OCI-LY3 (cell line): ENCODE measurements around the gene IL4I1.

Source experiments
- H2AFZ ChIP-seq: fragments of 200-600, 300-600 bp; shearing (Covaris generic); 2 replicates; pipeline ENCODE4 v1.6.0; 2014; ENCODE audit warnings: antibody characterized with exemption, low read depth, low read length
- H3K27ac ChIP-seq: fragments of 200-600, 300-600 bp; sonication (generic); 2 replicates; pipeline ENCODE4 v1.5.1; 2014; ENCODE audit warnings: mild to moderate bottlenecking, low read length, moderate library complexity, mixed read lengths
- H3K27me3 ChIP-seq: fragments of 200-600, 300-600 bp; sonication (generic); 2 replicates; pipeline ENCODE4 v1.6.1; 2014; ENCODE audit warnings: low read depth, low read length, mixed read lengths
- H3K36me3 ChIP-seq: fragments of 200-600, 300-600 bp; sonication (generic); replicated peaks from 2 replicates; pipeline ENCODE3; 2014; ENCODE audit warnings: low read depth, low read length, mixed read lengths
- H3K4me1 ChIP-seq: fragments of 300-600, 200-600 bp; sonication (generic); 2 replicates; pipeline ENCODE4 v1.6.1; 2014; ENCODE audit warnings: low read length, mixed read lengths
- H3K4me2 ChIP-seq: fragments of 200-600, 300-600 bp; sonication (generic); 2 replicates; pipeline ENCODE4 v1.6.1; 2014; ENCODE audit warnings: low read length, mixed read lengths
- H3K4me3 ChIP-seq: fragments of 300-600, 200-600 bp; sonication (generic); 2 replicates; pipeline ENCODE4 v1.5.1; 2014; ENCODE audit warnings: antibody characterized with exemption, mild to moderate bottlenecking, low read length, moderate library complexity
- H3K79me2 ChIP-seq: fragments of 300-600, 200-600 bp; shearing (Covaris generic); 2 replicates; pipeline ENCODE4 v1.6.1; 2014; ENCODE audit warnings: mild to moderate bottlenecking, low read length, mixed read lengths
- H3K9ac ChIP-seq: fragments of 300-600, 200-600 bp; shearing (Covaris generic); 2 replicates; pipeline ENCODE4 v1.6.0; 2014; ENCODE audit warnings: mild to moderate bottlenecking, low read length, moderate library complexity
- H3K9me3 ChIP-seq: fragments of 200-600, 300-600 bp; shearing (Covaris generic); 2 replicates; pipeline ENCODE4 v1.6.1; 2014; ENCODE audit warnings: low read length, mixed read lengths; ENCODE audit not compliant: insufficient read depth
- H4K20me1 ChIP-seq: fragments of 200-600, 300-600 bp; sonication (generic); 2 replicates; pipeline ENCODE4 v1.6.1; 2016; ENCODE audit warnings: low read length, mixed read lengths; ENCODE audit not compliant: insufficient read depth
- EZH2phosphoT487 ChIP-seq: fragments of 200-600 bp; shearing (Covaris generic); IDR thresholded peaks from 2 replicates; pipeline ENCODE4 v1.6.1; 2018; ENCODE audit warnings: antibody characterized with exemption, mixed run types, low read depth
- TF ChIP-seq, protein P1 (sequence below): fragments of 200-600, 300-600 bp; sonication (generic); IDR thresholded peaks from 2 replicates; pipeline ENCODE4 v1.5.1; 2014; ENCODE audit warnings: antibody characterized with exemption, low read length, low read depth

IL4I1 gene

DNA sequence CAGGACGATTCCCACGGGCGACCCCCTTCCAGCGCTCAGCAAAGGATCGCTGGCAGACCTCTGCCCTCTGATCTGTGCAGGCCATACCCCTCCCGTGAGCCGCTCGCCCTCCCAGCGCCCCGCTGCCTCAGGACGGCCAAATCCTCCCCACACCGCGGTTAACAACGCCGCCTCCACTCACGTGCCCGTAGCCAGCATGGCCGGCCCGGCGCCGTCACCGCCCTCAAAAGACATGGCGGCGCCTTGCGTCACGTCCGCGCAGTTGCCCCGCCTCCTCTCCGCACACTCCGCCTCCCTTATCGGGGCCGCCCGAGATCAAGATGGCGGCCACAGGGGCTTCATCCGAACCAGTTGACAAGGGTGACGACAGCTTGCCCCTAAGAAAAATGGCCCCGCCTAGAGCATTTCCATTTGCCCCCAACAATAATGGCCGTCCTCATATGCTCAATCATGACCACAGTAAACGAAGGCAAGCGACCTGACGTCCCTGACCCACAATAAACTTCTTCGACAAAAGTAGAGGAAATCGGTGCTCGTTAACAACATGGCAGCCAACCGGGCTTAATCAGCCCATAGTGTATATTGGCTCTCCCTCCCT lies 20.2 kb downstream of the IL4I1 start:
- H2AFZ ChIP-seq, result peak overlapping the region; percentile 77

DNA sequence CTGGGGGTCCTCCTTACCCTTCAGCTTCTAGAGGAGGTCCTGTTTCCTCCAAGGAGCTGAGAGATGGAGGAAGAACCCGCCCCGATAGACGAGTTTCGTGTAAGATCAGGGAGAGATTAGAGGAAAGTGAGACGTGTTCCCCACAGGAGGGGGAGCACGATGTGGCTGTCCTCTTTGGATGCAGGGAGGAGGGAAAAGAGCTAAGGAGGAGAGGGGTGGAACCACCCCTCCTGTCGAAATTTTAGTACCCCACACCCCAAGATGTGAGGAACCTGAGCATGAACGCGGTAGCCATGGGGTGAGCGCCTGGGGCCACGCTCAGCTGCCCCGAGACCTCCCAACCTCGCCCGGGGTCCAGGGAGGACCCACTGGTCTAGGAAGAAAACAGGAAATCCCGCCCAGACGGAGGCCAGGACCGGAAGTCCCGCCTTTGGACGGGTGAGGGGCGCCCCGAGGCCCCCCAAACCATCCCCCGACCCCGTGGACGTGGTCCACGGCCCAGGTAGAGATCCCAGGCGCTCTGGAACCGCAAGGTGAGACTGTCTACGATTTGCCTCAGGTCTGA lies 20.7 kb downstream of the IL4I1 start:
- peak overlapping the region; percentile 88 for H3K4me3 ChIP-seq
- H3K9ac ChIP-seq, result peak overlapping the region; percentile 95
- H2AFZ ChIP-seq, result peak overlapping the region; percentile 58; the same call in 1 of the 2 replicates
- H4K20me1 ChIP-seq, result no peaks in the 10 kb centered on the region; the same call in 1 of the 2 replicates
- H3K27me3 ChIP-seq, result no peaks in the 10 kb centered on the region
- peaks cover 20% of the 10 kb centered on the region for H3K4me1 ChIP-seq
- peak overlapping the region; percentile 85 for H3K27ac ChIP-seq
- peaks cover 18% of the 10 kb centered on the region for H3K36me3 ChIP-seq
- no peak for TF ChIP-seq EZH2phosphoT487
- TF ChIP-seq, protein P1, sequence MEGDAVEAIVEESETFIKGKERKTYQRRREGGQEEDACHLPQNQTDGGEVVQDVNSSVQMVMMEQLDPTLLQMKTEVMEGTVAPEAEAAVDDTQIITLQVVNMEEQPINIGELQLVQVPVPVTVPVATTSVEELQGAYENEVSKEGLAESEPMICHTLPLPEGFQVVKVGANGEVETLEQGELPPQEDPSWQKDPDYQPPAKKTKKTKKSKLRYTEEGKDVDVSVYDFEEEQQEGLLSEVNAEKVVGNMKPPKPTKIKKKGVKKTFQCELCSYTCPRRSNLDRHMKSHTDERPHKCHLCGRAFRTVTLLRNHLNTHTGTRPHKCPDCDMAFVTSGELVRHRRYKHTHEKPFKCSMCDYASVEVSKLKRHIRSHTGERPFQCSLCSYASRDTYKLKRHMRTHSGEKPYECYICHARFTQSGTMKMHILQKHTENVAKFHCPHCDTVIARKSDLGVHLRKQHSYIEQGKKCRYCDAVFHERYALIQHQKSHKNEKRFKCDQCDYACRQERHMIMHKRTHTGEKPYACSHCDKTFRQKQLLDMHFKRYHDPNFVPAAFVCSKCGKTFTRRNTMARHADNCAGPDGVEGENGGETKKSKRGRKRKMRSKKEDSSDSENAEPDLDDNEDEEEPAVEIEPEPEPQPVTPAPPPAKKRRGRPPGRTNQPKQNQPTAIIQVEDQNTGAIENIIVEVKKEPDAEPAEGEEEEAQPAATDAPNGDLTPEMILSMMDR, result no peak
- peak overlapping the region; percentile 88 for H3K4me2 ChIP-seq
- peaks cover 33% of the 10 kb centered on the region for H3K79me2 ChIP-seq
- H3K9me3 ChIP-seq, result no peaks in the 10 kb centered on the region

More for the DNA sequence above, 20.2 kb downstream of the IL4I1 start:
- peak overlapping the region; percentile 88 for H3K4me2 ChIP-seq
- peaks cover 20% of the 10 kb centered on the region for H3K4me1 ChIP-seq
- TF ChIP-seq, protein P1, result no peak
- no peak for TF ChIP-seq EZH2phosphoT487
- peak overlapping the region; percentile 85 for H3K27ac ChIP-seq
- H4K20me1 ChIP-seq, result no peaks in the 10 kb centered on the region; the same call in 1 of the 2 replicates
- no peaks in the 10 kb centered on the region for H3K27me3 ChIP-seq
- H3K9me3 ChIP-seq, result no peaks in the 10 kb centered on the region
- H3K4me3 ChIP-seq, result peak overlapping the region; percentile 88
- H3K79me2 ChIP-seq, result peaks cover 33% of the 10 kb centered on the region
- peaks cover 23% of the 10 kb centered on the region for H3K36me3 ChIP-seq
- H3K9ac ChIP-seq, result peak overlapping the region; percentile 95

DNA sequence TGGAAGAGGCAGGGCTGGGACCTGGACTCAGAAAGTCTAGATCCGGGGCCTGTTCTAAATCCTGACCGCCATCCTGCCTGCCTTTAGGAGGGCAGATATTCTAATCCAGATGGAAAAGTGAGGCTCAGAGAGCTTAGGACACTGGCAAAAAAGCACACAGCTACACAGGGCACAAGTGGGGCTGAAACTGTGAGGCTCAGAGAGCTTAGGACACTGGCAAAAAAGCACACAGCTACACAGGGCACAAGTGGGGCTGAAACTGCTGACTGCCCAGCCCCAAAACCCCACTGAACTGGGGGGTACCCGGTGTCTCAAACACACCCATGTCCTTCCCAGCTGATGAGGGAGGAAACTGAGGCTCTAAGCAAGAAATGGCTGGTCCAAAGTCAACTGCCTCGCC lies 21.5 kb downstream of the IL4I1 start:
- 0 out of 2 replicates have a peak overlapping the region, but pooled peaks have one; percentile 85 for H3K27ac ChIP-seq
- peak overlapping the region; percentile 88 for H3K4me2 ChIP-seq
- no peaks in the 10 kb centered on the region for H3K9me3 ChIP-seq
- H3K4me1 ChIP-seq, result peaks cover 20% of the 10 kb centered on the region
- peaks cover 33% of the 10 kb centered on the region for H3K79me2 ChIP-seq
- no peak overlapping the region for H2AFZ ChIP-seq
- H4K20me1 ChIP-seq, result no peaks in the 10 kb centered on the region; the same call in 1 of the 2 replicates
- H3K9ac ChIP-seq, result peak overlapping the region; percentile 95; the same call in 1 of the 2 replicates
- TF ChIP-seq, protein P1, result no peak
- TF ChIP-seq EZH2phosphoT487, result no peak
- H3K4me3 ChIP-seq, result peak overlapping the region; percentile 88
- H3K27me3 ChIP-seq, result no peaks in the 10 kb centered on the region
- H3K36me3 ChIP-seq, result peaks cover 10% of the 10 kb centered on the region

DNA sequence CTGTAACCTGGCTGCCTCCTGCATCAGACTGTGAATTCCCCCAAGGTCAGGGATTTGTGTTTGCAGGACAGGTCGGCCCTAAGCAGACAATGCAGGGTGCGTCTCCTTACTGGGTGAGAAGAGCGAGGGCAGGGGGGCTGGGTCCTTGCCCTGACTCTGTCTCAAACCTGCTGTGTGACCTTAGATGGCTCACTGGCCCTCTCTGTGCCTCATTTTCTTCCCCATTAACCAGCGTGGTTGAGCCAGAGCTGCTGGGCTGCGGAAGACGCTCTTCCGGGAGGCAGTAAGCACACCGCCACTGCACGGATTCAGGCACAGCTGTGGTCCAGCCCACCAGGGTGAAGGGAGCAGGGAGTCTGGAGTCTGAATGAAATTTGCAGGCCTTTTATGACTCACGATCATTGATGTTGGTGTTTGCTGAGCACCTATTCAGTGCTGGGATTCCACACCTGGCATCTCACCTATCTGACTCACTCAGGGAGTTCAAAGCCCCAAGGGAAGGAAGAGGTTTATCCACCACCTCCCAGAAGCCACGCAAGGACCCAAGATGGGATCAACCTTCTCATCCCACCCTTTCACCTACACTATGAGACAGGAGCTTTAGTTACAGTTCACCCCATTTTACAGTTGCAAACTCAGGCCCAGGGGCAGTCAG lies 22.1 kb downstream of the IL4I1 start:
- peaks cover 33% of the 10 kb centered on the region for H3K79me2 ChIP-seq

More for the DNA sequence above, 22.1 kb downstream of the IL4I1 start:
- Histone ChIP-seq H3K4me1 (peaks cover 20% of the 10 kb centered on the region), H2AFZ (no peak overlapping the region), H3K4me2 (peak overlapping the region; percentile 88; the same call in 1 of the 2 replicates), H3K9ac (no peak overlapping the region), H3K27me3 (no peaks in the 10 kb centered on the region), H3K36me3 (peaks cover 8% of the 10 kb centered on the region), H3K4me3 (no peak overlapping the region), H4K20me1 (no peaks in the 10 kb centered on the region; the same call in 1 of the 2 replicates), H3K9me3 (no peaks in the 10 kb centered on the region), H3K27ac (no peak overlapping the region)
- TF ChIP-seq EZH2phosphoT487, result no peak
- TF ChIP-seq, protein P1, result no peak
